Measurements from ENCODE around the gene SYNE2.

SYNE2 gene

GRCh38 chr14:63966407-63966806, 113.6 kb downstream of the SYNE2 start:
- H3K4me3 ChIP-seq = no peak overlapping the region
- DNase-seq (ENCODE audit: low read depth, low spot score) = no peak
- TF ChIP-seq POLR2AphosphoS5 (IDR thresholded peaks at IDR 0.05; ENCODE audit: borderline replicate concordance, low read depth, low read length) (no peak), EZH2 (IDR thresholded peaks at IDR 0.05) (no peak)
- no peaks in the 10 kb centered on the region for H3K9me3 ChIP-seq (ENCODE audit: low read depth, low read length)
- H3K9ac ChIP-seq (ENCODE audit: insufficient read length) = no peak overlapping the region
- H3K27ac ChIP-seq = no peak overlapping the region
- peaks cover 26% of the 10 kb centered on the region for H3K36me3 ChIP-seq (ENCODE audit: insufficient read depth, low read length)

GRCh38 chr14:63972323-63972932, 119.6 kb downstream of the SYNE2 start:
- no peak for TF ChIP-seq EZH2 (IDR thresholded peaks at IDR 0.05)
- TF ChIP-seq FOXP2 (optimal IDR thresholded peaks at IDR 0.05; ENCODE audit: control extremely low read depth, extremely low read length, insufficient read depth) = no peak
- no peak for TF ChIP-seq POLR2AphosphoS5 (IDR thresholded peaks at IDR 0.05; ENCODE audit: borderline replicate concordance, low read depth, low read length)
- H3K27ac ChIP-seq = no peak overlapping the region
- peaks cover 26% of the 10 kb centered on the region for H3K36me3 ChIP-seq (ENCODE audit: insufficient read depth, low read length)
- H3K9ac ChIP-seq (ENCODE audit: insufficient read length) = no peak overlapping the region
- no peaks in the 10 kb centered on the region for H3K9me3 ChIP-seq (ENCODE audit: low read depth, low read length)
- H3K4me3 ChIP-seq = no peak overlapping the region
- DNase-seq (ENCODE audit: low read depth, low spot score) = no peak

- Histone ChIP-seq H3K9me3 (ENCODE audit: low read depth, low read length) (no peaks in the 10 kb centered on the region), H3K4me3 (no peak overlapping the region), H3K27ac (no peak overlapping the region), H3K9ac (ENCODE audit: insufficient read length) (no peak overlapping the region), H3K36me3 (ENCODE audit: insufficient read depth, low read length) (peaks cover 27% of the 10 kb centered on the region)
- TF ChIP-seq FOXP2 (optimal IDR thresholded peaks at IDR 0.05; ENCODE audit: control extremely low read depth, extremely low read length, insufficient read depth) = no peak
- TF ChIP-seq EZH2 (IDR thresholded peaks at IDR 0.05) = no peak
- no peak for TF ChIP-seq POLR2AphosphoS5 (IDR thresholded peaks at IDR 0.05; ENCODE audit: borderline replicate concordance, low read depth, low read length)
- no peak for DNase-seq (ENCODE audit: low read depth, low spot score)
Observed at GRCh38 chr14:63974176-63974575, 121.4 kb downstream of the SYNE2 start.

GRCh38 chr14:63981569-63981968, 128.8 kb downstream of the SYNE2 start:
- no peaks in the 10 kb centered on the region for H3K9me3 ChIP-seq (ENCODE audit: low read depth, low read length)
- H3K9ac ChIP-seq (ENCODE audit: insufficient read length) = no peak overlapping the region
- no peak overlapping the region for H3K27ac ChIP-seq
- no peak overlapping the region for H3K4me3 ChIP-seq
- TF ChIP-seq EZH2 (IDR thresholded peaks at IDR 0.05) = no peak
- no peak for DNase-seq (ENCODE audit: low read depth, low spot score)
- H3K36me3 ChIP-seq (ENCODE audit: insufficient read depth, low read length) = peaks cover 49% of the 10 kb centered on the region

GRCh38 chr14:63982156-63982555, 129.4 kb downstream of the SYNE2 start:
- no peak for DNase-seq (ENCODE audit: low read depth, low spot score)
- no peaks in the 10 kb centered on the region for H3K9me3 ChIP-seq (ENCODE audit: low read depth, low read length)
- H3K36me3 ChIP-seq (ENCODE audit: insufficient read depth, low read length) = peaks cover 45% of the 10 kb centered on the region
- H3K4me3 ChIP-seq = no peak overlapping the region
- no peak overlapping the region for H3K9ac ChIP-seq (ENCODE audit: insufficient read length)
- H3K27ac ChIP-seq = no peak overlapping the region
- TF ChIP-seq FOXP2 (optimal IDR thresholded peaks at IDR 0.05; ENCODE audit: control extremely low read depth, extremely low read length, insufficient read depth) (no peak), POLR2AphosphoS5 (IDR thresholded peaks at IDR 0.05; ENCODE audit: borderline replicate concordance, low read depth, low read length) (no peak), EZH2 (IDR thresholded peaks at IDR 0.05) (no peak)

GRCh38 chr14:63982629-63983028, 129.8 kb downstream of the SYNE2 start:
- no peak for TF ChIP-seq EZH2 (IDR thresholded peaks at IDR 0.05)
- Histone ChIP-seq H3K4me3 (no peak overlapping the region), H3K9ac (ENCODE audit: insufficient read length) (no peak overlapping the region), H3K27ac (no peak overlapping the region), H3K9me3 (ENCODE audit: low read depth, low read length) (no peaks in the 10 kb centered on the region), H3K36me3 (ENCODE audit: insufficient read depth, low read length) (peaks cover 42% of the 10 kb centered on the region)
- no peak for DNase-seq (ENCODE audit: low read depth, low spot score)

- H3K9ac ChIP-seq (ENCODE audit: insufficient read length) = no peak overlapping the region
- no peak for DNase-seq (ENCODE audit: low read depth, low spot score)
Observed at GRCh38 chr14:63986789-63987533, 134.2 kb downstream of the SYNE2 start.

GRCh38 chr14:63988579-63988978, 135.8 kb downstream of the SYNE2 start:
- no peak overlapping the region for H3K4me3 ChIP-seq
- H3K27ac ChIP-seq = no peak overlapping the region
- no peak overlapping the region for H3K9ac ChIP-seq (ENCODE audit: insufficient read length)
- TF ChIP-seq POLR2AphosphoS5 (IDR thresholded peaks at IDR 0.05; ENCODE audit: borderline replicate concordance, low read depth, low read length) (no peak), FOXP2 (optimal IDR thresholded peaks at IDR 0.05; ENCODE audit: control extremely low read depth, extremely low read length, insufficient read depth) (no peak), EZH2 (IDR thresholded peaks at IDR 0.05) (no peak)
- H3K9me3 ChIP-seq (ENCODE audit: low read depth, low read length) = no peaks in the 10 kb centered on the region
- no peak for DNase-seq (ENCODE audit: low read depth, low spot score)
- peaks cover 27% of the 10 kb centered on the region for H3K36me3 ChIP-seq (ENCODE audit: insufficient read depth, low read length)

More at GRCh38 chr14:63986789-63987533, 134.2 kb downstream of the SYNE2 start:
- Histone ChIP-seq H3K36me3 (ENCODE audit: insufficient read depth, low read length) (peaks cover 36% of the 10 kb centered on the region), H3K27ac (no peak overlapping the region), H3K4me3 (no peak overlapping the region), H3K9me3 (ENCODE audit: low read depth, low read length) (no peaks in the 10 kb centered on the region)
- no peak for TF ChIP-seq EZH2 (IDR thresholded peaks at IDR 0.05)
- TF ChIP-seq FOXP2 (optimal IDR thresholded peaks at IDR 0.05; ENCODE audit: control extremely low read depth, extremely low read length, insufficient read depth) = no peak
- TF ChIP-seq POLR2AphosphoS5 (IDR thresholded peaks at IDR 0.05; ENCODE audit: borderline replicate concordance, low read depth, low read length) = no peak

- no peak for TF ChIP-seq POLR2AphosphoS5 (IDR thresholded peaks at IDR 0.05; ENCODE audit: borderline replicate concordance, low read depth, low read length)
- no peak for TF ChIP-seq EZH2 (IDR thresholded peaks at IDR 0.05)
- TF ChIP-seq FOXP2 (optimal IDR thresholded peaks at IDR 0.05; ENCODE audit: control extremely low read depth, extremely low read length, insufficient read depth) = no peak
- H3K27ac ChIP-seq = no peak overlapping the region
- no peak for DNase-seq (ENCODE audit: low read depth, low spot score)
- no peak overlapping the region for H3K9ac ChIP-seq (ENCODE audit: insufficient read length)
- peaks cover 28% of the 10 kb centered on the region for H3K36me3 ChIP-seq (ENCODE audit: insufficient read depth, low read length)
- H3K9me3 ChIP-seq (ENCODE audit: low read depth, low read length) = no peaks in the 10 kb centered on the region
- H3K4me3 ChIP-seq = no peak overlapping the region
Observed at GRCh38 chr14:63991833-63992232, 139.0 kb downstream of the SYNE2 start.
